HCT116 (cell line): ENCODE results near the gene MRPS2. TPM values are rescaled to one million over a fixed set of nuclear protein-coding genes. Genes with fewer than 3 reads are reported as not detected.

Experiments used
- ATAC-seq: fragments of 200-7000 bp; cut with Tn5 transposase; 2 replicates; pipeline ENCODE4 v1.9.1; 2020; ENCODE audit warnings: mild to moderate bottlenecking, moderate library complexity
- BruUV-seq: library from RNA; stranded (reverse); fragments of 400-500 nt; replicated peaks from 2 replicates; lab custom pipeline; 2021; lab: Mats Ljungman, UMichigan
- CTCF ChIA-PET: fragments of 300-600 bp; sonication (Branson Sonifier 250); formaldehyde crosslinking; loops from one replicate; lab custom pipeline; 2021; ENCODE audit warnings: antibody characterized with exemption; lab: Charles Lee
- POLR2A ChIA-PET: fragments of 300-600, 350-600 bp; sonication (Branson Sonifier 250); formaldehyde crosslinking; loops from one replicate; lab custom pipeline; 2021; ENCODE audit warnings: antibody characterized with exemption; lab: Charles Lee
- RAD21 ChIA-PET, 2 experiments: fragments of 300-600 bp; sonication (Branson Sonifier 250); formaldehyde crosslinking; loops; one replicate each; lab custom pipeline; 2023; ENCODE audit warnings: low total read pairs in 2 of 2; ENCODE audit not compliant: uncharacterized antibody in 2 of 2, unreplicated experiment in 2 of 2, low non-redundant PET in 1 of 2; lab: Charles Lee
- DNase-seq: peaks from one replicate; pipeline ENCODE4 v3.0.0-alpha.2; 2010; ENCODE audit warnings: low read depth, low spot score
- H2AFZ ChIP-seq: fragments of 200-600 bp; shearing (Covaris generic), sonication (generic); 2 replicates; pipeline ENCODE4 v1.6.1; 2017; ENCODE audit warnings: low read depth, mixed run types, mixed read lengths, antibody characterized with exemption, low read length; ENCODE audit not compliant: poor library complexity, severe bottlenecking
- H3K27ac ChIP-seq: 2 replicates; pipeline ENCODE4 v1.5.1; 2012; ENCODE audit warnings: low read depth, low read length
- H3K27me3 ChIP-seq: fragments of 200-600 bp; sonication (generic); 2 replicates; pipeline ENCODE4 v1.6.1; 2016; ENCODE audit warnings: mixed run types, low read length, mixed read lengths; ENCODE audit not compliant: insufficient read depth
- H3K36me3 ChIP-seq, 2 experiments: fragments of 200-500 bp in 1 of 2; fragments of 200-600 bp in 1 of 2; sonication (Bioruptor generic) in 1 of 2; sonication (generic) in 1 of 2; 2 replicates each; pipeline versions ENCODE4 v1.5.1 to v1.6.1; 2014 to 2016; ENCODE audit warnings: low read length in 2 of 2, inconsistent platforms in 1 of 2, mixed read lengths in 1 of 2, mixed run types in 1 of 2; ENCODE audit not compliant: insufficient read depth in 2 of 2, control insufficient read depth in 1 of 2
- H3K4me1 ChIP-seq, 2 experiments: fragments of 200-600 bp in 1 of 2; sonication (generic) in 1 of 2; 2 replicates each; pipeline versions ENCODE4 v1.5.1 to v1.6.1; 2012 to 2017; ENCODE audit warnings: low read length in 2 of 2, inconsistent platforms in 1 of 2, mild to moderate bottlenecking in 1 of 2, mixed read lengths in 1 of 2, mixed run types in 1 of 2, moderate library complexity in 1 of 2; ENCODE audit not compliant: insufficient read depth in 2 of 2, control insufficient read depth in 1 of 2
- H3K4me2 ChIP-seq: fragments of 200-600 bp; sonication (generic); 2 replicates; pipeline ENCODE4 v1.6.1; 2017; ENCODE audit warnings: mixed run types, low read length, mixed read lengths
- H3K4me3 ChIP-seq, 2 experiments: fragments of 200-600 bp in 1 of 2; sonication (generic) in 1 of 2; replicated peaks in 1 of 2; 2 replicates each; pipeline ENCODE4 v1.5.1; 2011 to 2016; ENCODE audit warnings: low read length in 2 of 2, control low read depth in 1 of 2, low read depth in 1 of 2, mild to moderate bottlenecking in 1 of 2, mixed read lengths in 1 of 2, mixed run types in 1 of 2
- H3K79me2 ChIP-seq: fragments of 200-600 bp; sonication (generic); 2 replicates; pipeline ENCODE4 v1.6.1; 2017; ENCODE audit warnings: mild to moderate bottlenecking, mixed run types, low read length, moderate library complexity, mixed read lengths; ENCODE audit not compliant: insufficient read depth
- H3K9ac ChIP-seq: fragments of 200-600 bp; sonication (generic); 2 replicates; pipeline ENCODE4 v1.6.1; 2016; ENCODE audit warnings: low read length, mixed read lengths
- H3K9me2 ChIP-seq: fragments of 200-600 bp; sonication (generic), shearing (Covaris generic); 2 replicates; pipeline ENCODE4 v1.6.1; 2017; ENCODE audit warnings: mixed run types, mild to moderate bottlenecking, moderate library complexity; ENCODE audit not compliant: insufficient read depth
- H3K9me3 ChIP-seq, 2 experiments: fragments of 200-500 bp in 1 of 2; fragments of 200-600 bp in 1 of 2; sonication (Bioruptor generic) in 1 of 2; sonication (generic) in 1 of 2; 2 replicates each; pipeline ENCODE4 v1.6.1; 2014 to 2017; ENCODE audit warnings: low read length in 2 of 2, mixed read lengths in 2 of 2, inconsistent platforms in 1 of 2, low read depth in 1 of 2, mild to moderate bottlenecking in 1 of 2, mixed run types in 1 of 2, moderate library complexity in 1 of 2; ENCODE audit not compliant: control insufficient read depth in 1 of 2, insufficient read depth in 1 of 2
- H4K20me1 ChIP-seq: fragments of 200-600 bp; sonication (generic), shearing (Covaris generic); 2 replicates; pipeline ENCODE4 v1.6.1; 2017; ENCODE audit warnings: mixed run types, mild to moderate bottlenecking, moderate library complexity; ENCODE audit not compliant: insufficient read depth
- ATF3 ChIP-seq: IDR thresholded peaks from 2 replicates; pipeline ENCODE4 v1.6.1; 2012
- CBX3 ChIP-seq: IDR thresholded peaks from 2 replicates; pipeline ENCODE4 v1.6.1; 2012; ENCODE audit warnings: low read depth
- CEBPB ChIP-seq: IDR thresholded peaks from 2 replicates; pipeline ENCODE4 v1.6.1; 2012; ENCODE audit warnings: low read depth
- CTCF ChIP-seq, 3 experiments: fragments of 200-600 bp in 1 of 3; sonication (generic) in 1 of 3; IDR thresholded peaks in 2 of 3; conservative IDR thresholded peaks in 1 of 3; 2 replicates each; pipeline ENCODE4 v1.5.1; 2012 to 2017; ENCODE audit warnings: low read depth in 2 of 3, low read length in 2 of 3, antibody characterized with exemption in 1 of 3, borderline replicate concordance in 1 of 3, control low read depth in 1 of 3, mild to moderate bottlenecking in 1 of 3, mixed read lengths in 1 of 3, mixed run types in 1 of 3, moderate library complexity in 1 of 3; ENCODE audit not compliant: insufficient read depth in 1 of 3
- EGR1 ChIP-seq: IDR thresholded peaks from 2 replicates; pipeline ENCODE4 v1.6.1; 2012; ENCODE audit warnings: low read depth
- ELF1 ChIP-seq: IDR thresholded peaks from 2 replicates; pipeline ENCODE4 v1.6.1; 2012; ENCODE audit warnings: low read depth, borderline replicate concordance
- EZH2 ChIP-seq: fragments of 200-600 bp; sonication (generic); IDR thresholded peaks from 2 replicates; pipeline ENCODE4 v1.6.1; 2017; ENCODE audit warnings: antibody characterized with exemption, mixed run types
- EZH2phosphoT487 ChIP-seq: fragments of 200-600 bp; IDR thresholded peaks from 2 replicates; pipeline ENCODE4 v1.6.1; 2018; ENCODE audit warnings: antibody characterized with exemption, borderline replicate concordance
- FOSL1 ChIP-seq: IDR thresholded peaks from 2 replicates; pipeline ENCODE4 v1.6.1; 2012; ENCODE audit warnings: low read depth
- JUND ChIP-seq: IDR thresholded peaks from 2 replicates; pipeline ENCODE4 v1.6.1; 2012
- MAX ChIP-seq: IDR thresholded peaks from 2 replicates; pipeline ENCODE4 v1.6.1; 2012
- POLR2A ChIP-seq: IDR thresholded peaks from 2 replicates; pipeline ENCODE4 v1.7.0; 2011; ENCODE audit warnings: borderline replicate concordance; ENCODE audit not compliant: insufficient read depth, insufficient read length; ENCODE audit errors: extremely low read depth
- POLR2AphosphoS5 ChIP-seq: IDR thresholded peaks from 2 replicates; pipeline ENCODE4 v1.6.1; 2011; ENCODE audit warnings: mild to moderate bottlenecking, low read depth, low read length, moderate library complexity
- RAD21 ChIP-seq: IDR thresholded peaks from 2 replicates; pipeline ENCODE4 v1.6.1; 2012; ENCODE audit warnings: low read depth, mild to moderate bottlenecking
- REST ChIP-seq: IDR thresholded peaks from 2 replicates; pipeline ENCODE4 v1.6.1; 2012; ENCODE audit warnings: low read depth
- SIN3A ChIP-seq: IDR thresholded peaks from 2 replicates; pipeline ENCODE4 v1.6.1; 2012; ENCODE audit warnings: low read depth
- SP1 ChIP-seq: IDR thresholded peaks from 2 replicates; pipeline ENCODE4 v1.6.1; 2012; ENCODE audit warnings: low read depth
- SRF ChIP-seq: IDR thresholded peaks from 2 replicates; pipeline ENCODE4 v1.6.1; 2012; ENCODE audit warnings: low read depth
- YY1 ChIP-seq: IDR thresholded peaks from 2 replicates; pipeline ENCODE4 v1.6.1; 2011; ENCODE audit warnings: low read length, low read depth, moderate library complexity, mild to moderate bottlenecking; ENCODE audit not compliant: insufficient replicate concordance; ENCODE audit errors: extremely low read depth
- ZBTB33 ChIP-seq: IDR thresholded peaks from 2 replicates; pipeline ENCODE4 v1.6.1; 2011; ENCODE audit warnings: mild to moderate bottlenecking, low read length, moderate library complexity; ENCODE audit not compliant: insufficient replicate concordance; ENCODE audit errors: extremely low read depth
- intact Hi-C: fragments of 100-400 bp; cut with micrococcal nuclease; formaldehyde crosslinking; loops from 2 replicates; pipeline ENCODE4 v1.10.0; 2022
- total RNA-seq: library from RNA; stranded (reverse); gene quantifications from one replicate; pipeline ENCODE4 v1.2.1, GENCODE V29; 2021; ENCODE audit not compliant: unreplicated experiment

MRPS2 gene
- total RNA-seq, 1 experiment from 2014 or later, result 85.1 TPM

- RAD21 ChIA-PET, result no interaction called here
Observed at GRCh38 chr9:135525241-135526088, 25.0 kb downstream of the MRPS2 start.

More at GRCh38 chr9:135525241-135526088, 25.0 kb downstream of the MRPS2 start:
- no peaks in the 10 kb centered on the region for H3K79me2 ChIP-seq
- peaks cover 0 to 9% of the 10 kb centered on the region in 2 experiments; a peak in 3 of 4 replicates for H3K4me1 ChIP-seq
- H3K9me3 ChIP-seq, result no peaks in the 10 kb centered on the region
- H3K9ac ChIP-seq, result no peak overlapping the region
- H3K4me2 ChIP-seq, result no peak overlapping the region
- no peaks in the 10 kb centered on the region for H4K20me1 ChIP-seq
- ATAC-seq (no peak), DNase-seq (no peak)
- H2AFZ ChIP-seq, result no peak overlapping the region
- no peak overlapping the region for H3K4me3 ChIP-seq
- no peaks in the 10 kb centered on the region for H3K36me3 ChIP-seq
- H3K27ac ChIP-seq, result no peak overlapping the region
- intact Hi-C loops, result no loop called here
- TF ChIP-seq CTCF (IDR thresholded peaks at IDR 0.05 in 2 of 3, conservative IDR thresholded peaks at IDR 0.05 in 1 of 3; ENCODE audit: borderline replicate concordance in 1 of 3, insufficient read depth in 1 of 3, low read depth in 2 of 3, low read length in 2 of 3) (no peak), YY1 (no peak), JUND (no peak), SRF (no peak), ZBTB33 (no peak), MAX (no peak), ELF1 (no peak), EZH2 (no peak), SIN3A (no peak), RAD21 (no peak), EGR1 (no peak), SP1 (no peak), ATF3 (no peak), POLR2A (no peak), POLR2AphosphoS5 (no peak), CEBPB (no peak), CBX3 (no peak), EZH2phosphoT487 (no peak), REST (no peak), FOSL1 (no peak)
- TF ChIP-seq, all 23 proteins: peak for 0
- ChIA-PET CTCF (no interaction called here), POLR2A (no interaction called here)
- no TSS peak for BruUV-seq
- no peaks in the 10 kb centered on the region for H3K9me2 ChIP-seq
- H3K27me3 ChIP-seq, result no peaks in the 10 kb centered on the region
